H9 (cell line): ENCODE measurements around the gene FFAR1. TPM values are rescaled to one million over a fixed set of nuclear protein-coding genes. Genes with fewer than 3 reads are reported as not detected.

Experiments used
- DNase-seq: peaks from one replicate; pipeline ENCODE4 v3.0.0-alpha.2; 2017
- H2AFZ ChIP-seq: one replicate; pipeline ENCODE4 v1.6.1; 2013; ENCODE audit warnings: mild to moderate bottlenecking, low read length, control low read depth, moderate library complexity
- H2AK5ac ChIP-seq: 2 replicates; pipeline ENCODE4 v1.6.1; 2013; ENCODE audit warnings: low read length, control low read depth, mixed read lengths; ENCODE audit not compliant: insufficient read length
- H2BK120ac ChIP-seq: one replicate; pipeline ENCODE4 v1.6.1; 2013; ENCODE audit warnings: low read depth, mild to moderate bottlenecking, low read length, control low read depth, inconsistent platforms; ENCODE audit not compliant: poor library complexity, severe bottlenecking
- H2BK12ac ChIP-seq: 2 replicates; pipeline ENCODE4 v1.6.1; 2013; ENCODE audit warnings: low read length, control low read depth, mixed read lengths, low read depth; ENCODE audit not compliant: insufficient read length
- H2BK15ac ChIP-seq: 2 replicates; pipeline ENCODE4 v1.6.1; 2013; ENCODE audit warnings: low read depth, low read length, control low read depth
- H2BK20ac ChIP-seq: one replicate; pipeline ENCODE4 v1.6.1; 2013; ENCODE audit warnings: low read depth, mild to moderate bottlenecking, low read length, control low read depth, inconsistent platforms; ENCODE audit not compliant: poor library complexity, severe bottlenecking
- H2BK5ac ChIP-seq: 2 replicates; pipeline ENCODE4 v1.6.1; 2013; ENCODE audit warnings: low read length, control low read depth, mixed read lengths; ENCODE audit not compliant: insufficient read length
- H3K14ac ChIP-seq: 2 replicates; pipeline ENCODE4 v1.6.1; 2013; ENCODE audit warnings: low read length, control low read depth; ENCODE audit not compliant: insufficient read depth
- H3K18ac ChIP-seq: 2 replicates; pipeline ENCODE4 v1.6.1; 2013; ENCODE audit warnings: low read depth, mild to moderate bottlenecking, mixed read lengths, low read length, control low read depth; ENCODE audit not compliant: insufficient read length
- H3K23ac ChIP-seq: 2 replicates; pipeline ENCODE4 v1.6.1; 2013; ENCODE audit warnings: low read length, control low read depth, mixed read lengths, low read depth; ENCODE audit not compliant: insufficient read length
- H3K23me2 ChIP-seq: 2 replicates; pipeline ENCODE4 v1.6.1; 2013; ENCODE audit warnings: low read depth, mild to moderate bottlenecking, mixed read lengths, low read length, control low read depth; ENCODE audit not compliant: insufficient read length, poor library complexity, severe bottlenecking
- H3K27ac ChIP-seq: 2 replicates; pipeline ENCODE4 v1.5.1; 2013; ENCODE audit warnings: low read length, control low read depth, mixed read lengths, low read depth; ENCODE audit not compliant: insufficient read length
- H3K27me3 ChIP-seq: 2 replicates; pipeline ENCODE4 v1.6.1; 2013; ENCODE audit warnings: low read length, control low read depth, inconsistent platforms; ENCODE audit not compliant: insufficient read depth
- H3K4ac ChIP-seq: 2 replicates; pipeline ENCODE4 v1.6.1; 2013; ENCODE audit warnings: low read depth, mild to moderate bottlenecking, control low read depth, inconsistent platforms, low read length, moderate library complexity
- H3K4me1 ChIP-seq: 2 replicates; pipeline ENCODE4 v1.6.1; 2013; ENCODE audit warnings: low read length, control low read depth, inconsistent platforms; ENCODE audit not compliant: insufficient read depth
- H3K4me2 ChIP-seq: 2 replicates; pipeline ENCODE4 v1.6.1; 2013; ENCODE audit warnings: low read length, control low read depth, mixed read lengths; ENCODE audit not compliant: insufficient read length, insufficient read depth
- H3K56ac ChIP-seq: 2 replicates; pipeline ENCODE4 v1.6.1; 2013; ENCODE audit warnings: low read depth, mild to moderate bottlenecking, mixed read lengths, low read length, control low read depth; ENCODE audit not compliant: insufficient read length
- H3K79me1 ChIP-seq: 2 replicates; pipeline ENCODE4 v1.6.1; 2013; ENCODE audit warnings: low read depth, mild to moderate bottlenecking, moderate library complexity, low read length, control low read depth, inconsistent platforms; ENCODE audit not compliant: insufficient read depth, poor library complexity, severe bottlenecking
- H3K79me2 ChIP-seq: 2 replicates; pipeline ENCODE4 v1.6.1; 2013; ENCODE audit warnings: low read length, control low read depth, inconsistent platforms; ENCODE audit not compliant: insufficient read depth
- H3K9ac ChIP-seq: 2 replicates; pipeline ENCODE4 v1.6.1; 2013; ENCODE audit warnings: low read length, control low read depth, mixed read lengths; ENCODE audit not compliant: insufficient read length; ENCODE audit errors: extremely low read depth
- H3K9me3 ChIP-seq: one replicate; pipeline ENCODE4 v1.6.1; 2013; ENCODE audit warnings: low read depth, low read length, inconsistent platforms; ENCODE audit not compliant: control insufficient read depth
- H3T11ph ChIP-seq: one replicate; pipeline ENCODE4 v1.6.1; 2013; ENCODE audit warnings: mild to moderate bottlenecking, low read length, control low read depth, inconsistent platforms
- H4K20me1 ChIP-seq: one replicate; pipeline ENCODE4 v1.6.1; 2013; ENCODE audit not compliant: control insufficient read depth, insufficient read length, insufficient read depth
- H4K5ac ChIP-seq: 2 replicates; pipeline ENCODE4 v1.6.1; 2013; ENCODE audit warnings: low read depth, mild to moderate bottlenecking, mixed read lengths, low read length, control low read depth; ENCODE audit not compliant: insufficient read length
- H4K8ac ChIP-seq: replicated peaks from 2 replicates; pipeline ENCODE4 v1.6.1; 2013; ENCODE audit warnings: low read length, control low read depth, mixed read lengths, low read depth; ENCODE audit not compliant: insufficient read length
- H4K91ac ChIP-seq: 2 replicates; pipeline ENCODE4 v1.6.1; 2013; ENCODE audit warnings: low read depth, mild to moderate bottlenecking, moderate library complexity, mixed read lengths, low read length, control low read depth; ENCODE audit not compliant: insufficient read length
- H3K27ac Mint-ChIP-seq, 3 experiments: 2 replicates in 2 of 3; 3 replicates in 1 of 3; pipeline ENCODE4 v1.8.0; 2020 to 2021; ENCODE audit warnings: mixed read lengths in 3 of 3, mild to moderate bottlenecking in 1 of 3, moderate library complexity in 1 of 3
- H3K27me3 Mint-ChIP-seq: 2 replicates; pipeline ENCODE4 v1.8.0; 2021; ENCODE audit warnings: low read depth, mild to moderate bottlenecking, moderate library complexity, mixed read lengths
- H3K36me3 Mint-ChIP-seq, 3 experiments: 2 replicates in 2 of 3; 3 replicates in 1 of 3; pipeline ENCODE4 v1.8.0; 2020 to 2021; ENCODE audit warnings: low read depth in 3 of 3, mixed read lengths in 3 of 3; ENCODE audit not compliant: insufficient read depth in 1 of 3
- H3K4me1 Mint-ChIP-seq, 2 experiments: 2 replicates each; pipeline ENCODE4 v1.8.0; 2020; ENCODE audit warnings: mixed read lengths in 2 of 2
- H3K4me3 Mint-ChIP-seq, 2 experiments: 2 replicates in 1 of 2; 3 replicates in 1 of 2; pipeline ENCODE4 v1.8.0; 2020 to 2021; ENCODE audit warnings: mild to moderate bottlenecking in 2 of 2, mixed read lengths in 2 of 2, moderate library complexity in 1 of 2
- H3K9me3 Mint-ChIP-seq, 2 experiments: 2 replicates in 1 of 2; 3 replicates in 1 of 2; pipeline ENCODE4 v1.8.0; 2020; ENCODE audit warnings: mild to moderate bottlenecking in 2 of 2, mixed read lengths in 2 of 2, moderate library complexity in 1 of 2
- CTCF ChIP-seq: fragments of 200-600 bp; sonication (generic); conservative IDR thresholded peaks from 3 replicates; pipeline ENCODE4 v1.8.0; 2021; ENCODE audit warnings: antibody characterized with exemption, mild to moderate bottlenecking
- WGBS: extraction: QIAGEN DNeasy Blood & Tissue Kit; methylation state at CpG from one replicate; pipeline ENCODE4 v1.1.7; 2013; ENCODE audit warnings: missing lambda C conversion rate, low lambda C conversion rate, mixed read lengths; ENCODE audit not compliant: insufficient read length; ENCODE audit errors: extremely low coverage; 5-methylcytosine and 5-hydroxymethylcytosine counted together
- total RNA-seq: library from RNA; stranded (reverse); gene quantifications from 2 replicates; pipeline ENCODE4 v1.2.1, GENCODE V29; 2021

FFAR1 gene
- total RNA-seq, 1 experiment from 2014 or later: not detected

- Histone ChIP-seq H3K23ac (no peak overlapping the region), H3T11ph (no peak overlapping the region), H3K27ac (no peak overlapping the region), H3K27me3 (no peaks in the 10 kb centered on the region), H2AK5ac (no peak overlapping the region), H3K4ac (no peak overlapping the region), H2BK120ac (no peak overlapping the region), H3K79me2 (no peaks in the 10 kb centered on the region), H3K9me3 (no peaks in the 10 kb centered on the region), H3K14ac (no peak overlapping the region), H4K8ac (no peak overlapping the region), H3K23me2 (no peaks in the 10 kb centered on the region), H4K20me1 (no peaks in the 10 kb centered on the region), H3K56ac (no peak overlapping the region), H2BK12ac (no peak overlapping the region), H2BK20ac (no peak overlapping the region), H3K9ac (no peak overlapping the region), H3K4me1 (no peaks in the 10 kb centered on the region), H3K4me2 (no peak overlapping the region), H2BK5ac (no peak overlapping the region), H2AFZ (no peak overlapping the region), H3K79me1 (no peaks in the 10 kb centered on the region), H4K5ac (no peak overlapping the region), H3K18ac (no peak overlapping the region), H2BK15ac (no peak overlapping the region), H4K91ac (no peak overlapping the region)
- Mint-ChIP-seq H3K27me3 (peaks cover 16% of the 10 kb centered on the region), H3K36me3 (no peaks in the 10 kb centered on the region), H3K4me1 (peaks cover 0 to 6% of the 10 kb centered on the region in 2 experiments; a peak in 3 of 4 replicates), H3K9me3 (no peaks in the 10 kb centered on the region), H3K27ac (no peak overlapping the region), H3K4me3 (no peak overlapping the region)
- no peak for TF ChIP-seq CTCF
- DNase-seq: no peak
- no CpG with 5 or more reads among the region's 14 CpGs for WGBS
Measured at GRCh38 chr19:35341565-35342225, 6.0 kb upstream of the FFAR1 start.
